Measurements from ENCODE around the gene RMP24.

- no peak for TF ChIP-seq CTCF (IDR thresholded peaks at IDR 0.05 in 4 of 5, conservative IDR thresholded peaks at IDR 0.05 in 1 of 5)
- TF ChIP-seq POLR2A (IDR thresholded peaks at IDR 0.05) = no peak
Observed at GRCh38 chr18:35973650-35974049, 1.2 kb downstream of the RMP24 start.

Data from gastrocnemius medialis (tissue), 4 donors.